H1 (cell line): ENCODE measurements around the gene CAPZB. TPM values are rescaled to one million over a fixed set of nuclear protein-coding genes. Genes with fewer than 3 reads are reported as not detected.

Experiments
- EZH2 ChIP-seq: fragments of 200-600 bp; sonication (generic); IDR thresholded peaks from 2 replicates; pipeline ENCODE4 v1.7.1; 2012; ENCODE audit warnings: low read depth, mild to moderate bottlenecking, moderate library complexity, low read length, inconsistent platforms; ENCODE audit not compliant: severe bottlenecking
- NRF1 ChIP-seq: IDR thresholded peaks from 2 replicates; pipeline ENCODE4 v1.6.1; 2011; ENCODE audit warnings: mild to moderate bottlenecking, low read depth, low read length, improper control_type of control experiment
- polyA plus RNA-seq, 7 experiments: library from polyadenylated mRNA; depleted of rRNA in 3 of 7; stranded (reverse) in 5 of 7; unstranded in 2 of 7; fragments of >200 nt in 5 of 7; fragments of 200-250 nt in 2 of 7; gene quantifications; 1 replicate in 5 of 7; 2 replicates in 1 of 7; 4 replicates in 1 of 7; pipeline versions ENCODE4 v1.2.1 to v1.2.3, GENCODE V29; 2011 to 2013; ENCODE audit warnings: missing spikeins in 2 of 7, mixed read lengths in 2 of 7
- total RNA-seq: library from RNA; stranded (reverse); fragmentation: NEBNext Ultra II Directional; extraction: Animal tissue kit (Norgen Biotek cat#: 25700); gene quantifications from 2 replicates; pipeline ENCODE4 v1.2.1, GENCODE V29; 2021

The CAPZB gene
- total and polyA plus RNA-seq, 2 of the 8 experiments (the other 6 are each of a cell fraction or from before 2014, with no cell fraction given): 162 to 371 TPM

DNA sequence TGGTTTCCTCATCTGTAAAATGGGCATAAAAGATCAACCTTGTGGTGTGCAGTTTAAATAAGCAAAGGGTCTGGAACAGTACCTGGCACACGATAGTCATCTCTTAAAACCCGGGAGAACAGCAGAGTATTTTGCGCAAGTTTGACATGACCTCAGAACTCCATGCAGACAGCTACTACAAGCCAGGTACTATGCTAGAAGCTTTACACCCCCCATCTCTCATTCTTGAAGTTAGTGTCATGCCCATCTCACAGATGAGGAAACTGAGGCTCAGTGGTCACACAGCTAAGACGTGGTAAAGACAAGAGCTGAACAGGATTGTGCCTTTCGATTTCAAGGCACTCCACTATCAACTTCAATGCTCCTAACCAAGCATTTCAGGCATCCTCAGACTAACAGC lies 78.7 kb downstream of the CAPZB start (continued):
- TF ChIP-seq EZH2: no peak
- no peak for TF ChIP-seq NRF1
